Activated naive CD4-positive, alpha-beta T cell treated with anti-CD3 and anti-CD28 coated beads, Interleukin-2, amount 10 ng/mL, durations not matched to agents 7 days and 5 days (primary cell): ENCODE measurements around the gene SUGCT.

Experiments used
- CTCF ChIA-PET: fragments of 350-600 bp; sonication (Branson Sonifier 250); formaldehyde crosslinking; loops from one replicate; lab custom pipeline; 2021; ENCODE audit warnings: antibody characterized with exemption; lab: Charles Lee
- DNase-seq: peaks from one replicate; pipeline ENCODE4 v3.0.0-alpha.2; 2020
- H3K27ac Mint-ChIP-seq: one replicate; pipeline ENCODE4 v1.8.0; 2021; ENCODE audit warnings: mild to moderate bottlenecking, moderate library complexity, mixed read lengths
- H3K27me3 Mint-ChIP-seq: one replicate; pipeline ENCODE4 v1.8.0; 2021; ENCODE audit warnings: mild to moderate bottlenecking, mixed read lengths
- H3K36me3 Mint-ChIP-seq: one replicate; pipeline ENCODE4 v1.8.0; 2021; ENCODE audit warnings: mixed read lengths
- H3K4me1 Mint-ChIP-seq: one replicate; pipeline ENCODE4 v1.8.0; 2021; ENCODE audit warnings: mixed read lengths
- H3K4me3 Mint-ChIP-seq: one replicate; pipeline ENCODE4 v1.8.0; 2021; ENCODE audit warnings: mild to moderate bottlenecking, moderate library complexity, mixed read lengths
- H3K9me3 Mint-ChIP-seq: one replicate; pipeline ENCODE4 v1.8.0; 2021; ENCODE audit warnings: mixed read lengths

The SUGCT gene

DNA sequence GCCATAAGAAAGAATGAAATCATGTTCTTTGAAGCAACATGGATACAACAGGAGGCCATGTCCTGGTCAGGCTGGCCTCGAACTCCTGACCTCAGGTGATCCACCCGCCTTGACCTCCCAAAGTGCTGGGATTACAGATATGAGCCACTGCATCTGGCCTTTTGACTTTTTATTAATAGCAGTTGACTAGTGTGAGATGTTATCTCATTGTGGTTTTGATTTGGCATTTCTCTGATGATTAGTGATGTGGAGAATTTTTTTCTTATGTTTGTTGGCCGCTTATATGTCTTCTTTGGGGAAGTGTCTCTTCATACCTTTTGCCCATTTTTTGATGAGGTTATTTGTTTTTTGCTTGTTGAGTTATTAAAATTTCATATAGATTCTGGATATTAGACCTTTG, 400.9 kb downstream of the SUGCT start:
- Mint-ChIP-seq H3K4me3 (no peak overlapping the region), H3K9me3 (no peaks in the 10 kb centered on the region), H3K27me3 (no peaks in the 10 kb centered on the region), H3K4me1 (no peaks in the 10 kb centered on the region), H3K36me3 (no peaks in the 10 kb centered on the region), H3K27ac (no peak overlapping the region)
- DNase-seq, result no peak
- CTCF ChIA-PET, result no interaction called here

DNA sequence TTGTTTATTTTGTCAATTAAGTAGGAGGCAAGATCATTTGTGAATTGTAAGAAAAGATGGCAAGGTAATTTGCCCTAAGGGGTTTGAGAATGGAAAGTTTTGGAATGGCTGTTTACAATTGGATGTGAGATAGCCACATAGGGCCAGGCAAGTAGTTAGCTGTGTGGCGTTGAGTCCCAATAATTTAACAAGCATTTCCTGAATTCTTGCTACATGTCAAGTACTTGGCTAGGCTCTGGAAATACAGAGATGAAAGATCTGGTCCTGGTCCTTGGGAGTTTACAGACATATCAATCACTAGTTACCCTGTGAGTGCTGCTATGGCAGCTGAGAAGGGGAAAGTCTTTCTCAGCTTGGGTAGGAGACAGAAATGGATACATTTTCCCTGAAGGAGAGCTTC, 401.6 kb downstream of the SUGCT start:
- H3K9me3 Mint-ChIP-seq, result no peaks in the 10 kb centered on the region

DNA sequence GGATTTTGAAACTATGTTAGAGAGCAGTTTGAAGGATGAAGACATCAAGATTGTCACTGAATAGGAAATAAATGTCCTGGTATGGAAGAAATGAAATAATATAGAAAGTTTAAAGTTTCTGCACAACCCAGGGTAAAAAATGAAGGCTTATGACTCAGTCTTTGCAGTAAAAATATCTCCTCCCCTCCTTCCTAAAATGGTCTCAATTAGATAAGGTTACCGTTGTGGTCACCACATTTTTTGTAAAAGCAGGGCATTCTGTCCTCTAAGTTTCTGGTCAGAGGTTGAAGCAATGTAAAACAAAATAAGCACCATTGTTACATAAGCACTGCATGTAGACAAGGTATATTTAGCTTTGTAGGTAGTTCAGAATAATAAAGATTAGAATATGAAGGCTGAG, 403.5 kb downstream of the SUGCT start:
- no peaks in the 10 kb centered on the region for H3K36me3 Mint-ChIP-seq
- CTCF ChIA-PET, result no interaction called here
- H3K4me3 Mint-ChIP-seq, result no peak overlapping the region
- H3K4me1 Mint-ChIP-seq, result no peaks in the 10 kb centered on the region
- H3K27ac Mint-ChIP-seq, result no peak overlapping the region
- no peaks in the 10 kb centered on the region for H3K9me3 Mint-ChIP-seq
- H3K27me3 Mint-ChIP-seq, result no peaks in the 10 kb centered on the region
- DNase-seq, result no peak

More for the DNA sequence above, 401.6 kb downstream of the SUGCT start:
- no peak overlapping the region for H3K4me3 Mint-ChIP-seq
- H3K36me3 Mint-ChIP-seq, result no peaks in the 10 kb centered on the region
- no peak for DNase-seq
- H3K27ac Mint-ChIP-seq, result no peak overlapping the region
- H3K4me1 Mint-ChIP-seq, result no peaks in the 10 kb centered on the region
- H3K27me3 Mint-ChIP-seq, result no peaks in the 10 kb centered on the region
- CTCF ChIA-PET, result no interaction called here

DNA sequence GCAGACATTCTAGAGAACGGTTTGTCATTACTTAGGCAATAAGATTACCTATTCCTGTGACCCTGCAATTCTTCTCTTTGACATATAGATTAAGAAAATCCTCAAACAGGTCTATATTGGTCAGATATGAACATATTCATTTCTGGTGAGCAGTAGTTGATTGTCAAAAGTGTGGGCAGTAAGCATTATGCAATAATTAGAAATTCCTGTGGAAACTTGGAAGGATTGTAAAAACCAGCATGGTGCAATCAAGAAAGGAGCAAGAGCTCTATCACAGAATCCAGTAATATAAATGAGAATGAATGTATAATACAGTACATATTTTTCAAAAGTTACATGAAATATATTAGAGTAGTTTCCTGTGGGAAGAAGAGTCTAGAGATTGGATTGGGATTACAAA, 406.5 kb downstream of the SUGCT start:
- no peaks in the 10 kb centered on the region for H3K27me3 Mint-ChIP-seq
- CTCF ChIA-PET, result no interaction called here
- no peaks in the 10 kb centered on the region for H3K9me3 Mint-ChIP-seq
- H3K4me1 Mint-ChIP-seq, result no peaks in the 10 kb centered on the region
- no peak overlapping the region for H3K27ac Mint-ChIP-seq
- no peak overlapping the region for H3K4me3 Mint-ChIP-seq
- no peaks in the 10 kb centered on the region for H3K36me3 Mint-ChIP-seq
- DNase-seq, result no peak

DNA sequence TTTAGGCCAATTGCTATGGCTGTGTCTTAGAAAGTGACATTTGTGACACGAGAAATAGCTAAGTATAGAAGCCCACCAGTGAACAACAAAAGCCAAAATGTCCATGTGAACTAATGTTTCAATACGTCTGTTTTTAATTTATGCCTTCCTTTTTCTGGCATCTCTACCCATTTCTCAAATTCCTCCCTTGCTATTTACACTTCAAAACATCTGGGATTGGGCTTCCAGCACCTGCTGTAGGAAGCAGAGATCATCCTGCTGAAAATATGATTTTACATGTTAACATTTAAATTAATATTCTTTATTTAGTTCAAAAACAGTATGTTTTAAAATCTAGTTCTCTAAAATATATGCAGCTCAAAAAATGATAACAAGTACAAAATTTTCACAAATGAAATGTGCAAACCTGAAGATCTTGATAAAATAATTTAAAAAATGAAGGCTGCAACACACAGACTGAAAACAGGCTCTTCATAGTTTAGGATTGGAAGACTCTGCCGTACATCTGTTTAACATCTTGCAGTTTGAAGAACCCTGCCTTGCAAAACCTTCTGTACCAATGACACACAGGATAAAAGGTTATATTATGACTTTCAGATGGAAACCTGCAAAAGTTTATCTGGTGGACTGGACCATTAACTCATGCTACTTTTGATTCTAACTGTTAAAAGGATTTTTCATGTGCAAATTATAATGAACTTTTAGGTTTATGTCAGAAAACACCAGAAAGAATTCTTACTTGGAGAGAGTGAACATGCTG, 408.4 kb downstream of the SUGCT start:
- CTCF ChIA-PET, result no interaction called here

DNA sequence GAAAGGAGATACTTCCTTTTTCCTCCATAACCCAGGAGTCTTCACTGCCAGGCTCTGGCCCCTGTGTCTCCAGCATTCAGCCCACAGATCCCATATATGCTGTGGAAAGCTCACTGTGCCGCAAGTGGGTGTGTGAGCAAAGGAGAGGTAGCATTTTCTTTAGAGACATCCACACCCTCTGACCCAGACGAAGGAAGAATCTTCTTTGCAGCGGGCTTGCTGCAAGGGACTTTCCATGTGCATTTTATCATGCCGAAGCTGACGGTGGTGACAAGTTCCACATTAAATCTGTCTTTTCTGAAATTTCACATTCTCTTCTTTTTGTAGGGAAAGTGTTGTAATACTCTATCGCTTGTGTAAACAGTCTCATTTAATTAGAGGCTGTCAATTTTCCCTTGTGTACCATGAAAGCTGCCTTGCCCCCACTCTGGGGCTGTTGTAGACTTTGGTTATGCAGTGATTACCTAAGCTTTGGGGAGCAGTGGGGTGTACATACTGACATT, 409.5 kb downstream of the SUGCT start:
- Mint-ChIP-seq H3K4me3 (no peak overlapping the region), H3K36me3 (no peaks in the 10 kb centered on the region), H3K4me1 (no peaks in the 10 kb centered on the region), H3K27ac (no peak overlapping the region), H3K27me3 (no peaks in the 10 kb centered on the region), H3K9me3 (no peaks in the 10 kb centered on the region)
- DNase-seq, result no peak
- CTCF ChIA-PET, result no interaction called here

More for the DNA sequence above, 408.4 kb downstream of the SUGCT start:
- Mint-ChIP-seq H3K4me1 (no peaks in the 10 kb centered on the region), H3K9me3 (no peaks in the 10 kb centered on the region), H3K27me3 (no peaks in the 10 kb centered on the region), H3K36me3 (no peaks in the 10 kb centered on the region), H3K27ac (no peak overlapping the region), H3K4me3 (no peak overlapping the region)
- DNase-seq, result no peak

DNA sequence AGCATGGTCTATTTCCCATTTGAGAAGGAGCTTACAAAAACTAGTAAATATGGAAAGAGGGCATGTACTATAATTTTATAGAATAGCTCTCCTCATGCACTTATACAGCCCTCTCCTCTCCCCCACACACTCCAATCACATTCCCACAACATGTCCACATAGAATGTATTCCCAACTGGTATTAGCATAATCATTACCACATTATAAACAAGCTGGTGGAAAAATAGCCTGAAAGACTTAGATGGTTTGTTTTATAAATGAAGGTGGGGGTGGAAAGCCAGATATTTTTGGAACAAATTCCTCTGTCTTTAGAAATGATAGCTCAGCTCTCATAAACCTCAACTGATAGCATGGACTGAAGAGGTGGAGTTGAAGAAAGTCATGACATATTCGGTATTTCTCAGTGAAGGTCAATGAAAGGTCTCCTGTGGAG, 410.1 kb downstream of the SUGCT start:
- Mint-ChIP-seq H3K4me1 (no peaks in the 10 kb centered on the region), H3K9me3 (no peaks in the 10 kb centered on the region), H3K36me3 (no peaks in the 10 kb centered on the region), H3K4me3 (no peak overlapping the region), H3K27me3 (no peaks in the 10 kb centered on the region), H3K27ac (no peak overlapping the region)
- CTCF ChIA-PET, result no interaction called here
- DNase-seq, result no peak

DNA sequence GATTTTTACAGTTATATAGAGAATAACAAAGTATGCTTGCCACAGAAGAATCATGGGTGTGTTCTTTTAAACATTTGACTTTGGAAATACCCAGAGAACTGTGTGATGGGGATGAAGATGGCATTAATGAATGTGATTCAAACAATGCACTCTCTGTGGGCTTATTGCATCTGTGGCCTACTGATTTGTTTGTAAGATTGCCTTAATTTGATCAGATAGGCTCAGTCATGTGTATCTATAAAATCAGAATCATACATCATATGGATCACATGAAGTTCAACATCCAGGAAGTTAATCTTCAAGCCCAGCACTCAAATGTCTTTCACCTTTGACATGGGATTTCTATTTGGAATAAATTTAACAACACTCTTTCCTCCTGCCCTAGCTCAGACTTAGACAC, 410.9 kb downstream of the SUGCT start:
- Mint-ChIP-seq H3K27ac (no peak overlapping the region), H3K36me3 (no peaks in the 10 kb centered on the region), H3K4me1 (no peaks in the 10 kb centered on the region), H3K9me3 (no peaks in the 10 kb centered on the region), H3K4me3 (no peak overlapping the region), H3K27me3 (no peaks in the 10 kb centered on the region)
- CTCF ChIA-PET, result no interaction called here
- DNase-seq, result no peak

DNA sequence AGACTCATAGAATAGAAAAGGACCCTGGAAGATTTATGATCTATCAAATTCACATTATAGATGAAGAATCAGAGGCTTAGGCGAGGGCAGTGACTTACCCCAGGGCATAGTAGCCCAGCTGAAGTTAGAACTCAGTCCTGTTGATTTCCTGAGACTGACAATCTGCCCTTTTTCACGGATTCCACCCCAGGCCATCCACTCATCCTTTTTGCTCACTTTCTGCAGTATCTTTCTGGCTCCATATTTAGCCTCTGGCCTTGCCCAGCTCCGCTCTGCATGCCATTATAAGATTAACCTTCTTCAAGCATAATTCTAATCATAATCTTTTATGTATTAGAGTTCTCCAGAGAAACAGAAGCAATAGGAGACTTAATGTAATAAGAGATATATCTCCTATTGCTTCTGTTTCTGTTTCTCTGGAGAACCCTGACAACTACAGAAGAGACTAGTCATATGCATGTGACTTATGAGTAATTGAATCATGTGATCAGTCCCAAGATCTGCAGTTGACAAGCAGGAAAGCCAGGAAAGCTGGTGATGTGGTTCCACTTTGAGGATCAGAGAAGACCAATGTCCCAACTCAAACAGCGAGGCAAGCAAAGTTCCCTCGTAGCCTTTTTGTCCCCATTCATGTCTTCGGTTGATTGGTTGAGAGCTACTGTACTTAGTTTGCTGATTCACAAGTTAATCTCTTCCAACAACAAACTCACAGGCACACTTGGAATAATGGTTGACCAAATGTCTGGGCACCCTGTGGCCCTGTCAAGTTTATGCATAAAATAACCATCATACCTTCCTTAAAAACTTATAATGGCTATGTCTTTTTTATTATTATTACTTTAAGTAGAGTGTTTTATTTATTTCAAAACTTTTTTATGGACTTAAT, 412.1 kb downstream of the SUGCT start:
- CTCF ChIA-PET, result interaction anchor here (1.1 kb wide), 1 partner anchor 139 kb away, joined by 3 read pairs; no protein-coding TSS in a partner anchor
- Mint-ChIP-seq H3K36me3 (no peaks in the 10 kb centered on the region), H3K4me1 (no peaks in the 10 kb centered on the region), H3K27ac (no peak overlapping the region), H3K27me3 (no peaks in the 10 kb centered on the region), H3K4me3 (no peak overlapping the region), H3K9me3 (no peaks in the 10 kb centered on the region)
- no peak for DNase-seq

DNA sequence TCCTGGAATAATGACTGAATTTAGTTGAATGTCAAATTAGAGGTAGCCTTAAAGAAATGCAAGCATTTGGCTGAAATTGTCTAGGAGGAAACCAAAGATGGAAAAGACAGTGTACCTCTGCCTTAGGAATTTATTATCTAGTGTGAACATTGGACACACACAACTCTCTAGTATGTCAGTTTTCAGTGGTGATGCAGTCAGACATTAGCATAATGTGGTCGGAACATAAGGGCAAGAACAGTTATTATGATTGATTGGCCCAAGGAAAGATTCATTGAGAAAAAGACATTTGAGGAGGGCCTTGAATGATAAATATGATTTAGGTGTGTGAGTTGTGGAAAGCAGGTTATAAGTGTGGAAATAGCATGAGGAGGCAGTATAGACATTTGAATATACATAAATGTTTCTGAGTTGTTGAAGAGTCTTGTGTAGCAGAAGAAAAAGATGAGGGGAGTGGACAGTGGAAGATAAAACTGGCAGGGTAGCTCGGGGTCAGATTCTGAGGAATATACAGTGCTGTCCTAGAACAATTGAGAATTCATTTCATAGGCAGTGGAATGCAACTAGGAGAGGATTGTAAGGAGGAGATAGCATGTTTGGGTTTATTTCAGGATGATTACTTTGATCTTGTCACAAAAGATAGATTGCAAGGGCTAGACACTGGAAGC, 414.7 kb downstream of the SUGCT start:
- H3K27ac Mint-ChIP-seq, result no peak overlapping the region
- no peaks in the 10 kb centered on the region for H3K9me3 Mint-ChIP-seq
- CTCF ChIA-PET, result no interaction called here
- H3K4me3 Mint-ChIP-seq, result no peak overlapping the region
- no peaks in the 10 kb centered on the region for H3K27me3 Mint-ChIP-seq
- H3K4me1 Mint-ChIP-seq, result no peaks in the 10 kb centered on the region
- no peak for DNase-seq
- H3K36me3 Mint-ChIP-seq, result no peaks in the 10 kb centered on the region

DNA sequence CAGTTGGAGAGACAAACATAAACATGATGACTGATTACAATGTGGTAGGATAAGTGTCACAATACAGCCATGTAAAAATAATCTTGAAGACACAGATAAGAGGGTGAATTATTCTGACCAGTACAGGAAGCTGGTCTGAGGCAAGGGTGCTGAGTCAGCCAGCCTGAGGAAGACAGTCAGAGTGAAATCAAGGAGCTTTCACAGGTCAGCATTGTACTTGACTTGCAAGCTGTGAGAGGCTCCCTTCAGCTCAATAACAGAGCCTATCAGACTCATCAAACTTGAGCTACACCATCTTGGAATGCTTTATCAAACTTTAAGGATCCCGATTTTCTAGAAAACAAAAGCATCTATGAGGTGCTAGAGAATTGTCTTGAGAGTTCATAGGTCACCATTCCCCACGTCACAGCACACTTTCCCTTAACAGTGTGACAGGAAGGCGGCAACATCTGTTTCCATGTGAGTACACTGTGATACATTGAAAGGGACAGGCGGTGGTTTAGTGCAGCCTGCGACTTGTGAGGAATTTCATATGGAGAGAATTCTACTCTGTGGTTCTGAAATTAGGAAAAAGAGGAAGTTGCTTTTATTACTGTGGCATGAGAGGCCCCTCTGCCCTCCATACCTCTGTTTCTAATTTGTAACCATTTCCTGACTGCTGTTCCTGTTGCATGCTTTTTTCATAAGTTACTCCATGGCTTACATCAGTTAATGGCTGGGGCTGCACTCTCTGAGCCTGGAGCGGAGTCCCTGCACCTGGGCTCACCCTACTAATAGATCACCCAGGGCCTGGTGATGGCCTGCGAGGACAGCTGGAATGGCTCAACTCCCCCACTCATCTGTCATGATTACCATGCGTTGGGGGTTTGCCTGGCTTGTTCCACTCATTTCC, 417.1 kb downstream of the SUGCT start:
- H3K9me3 Mint-ChIP-seq, result no peaks in the 10 kb centered on the region

DNA sequence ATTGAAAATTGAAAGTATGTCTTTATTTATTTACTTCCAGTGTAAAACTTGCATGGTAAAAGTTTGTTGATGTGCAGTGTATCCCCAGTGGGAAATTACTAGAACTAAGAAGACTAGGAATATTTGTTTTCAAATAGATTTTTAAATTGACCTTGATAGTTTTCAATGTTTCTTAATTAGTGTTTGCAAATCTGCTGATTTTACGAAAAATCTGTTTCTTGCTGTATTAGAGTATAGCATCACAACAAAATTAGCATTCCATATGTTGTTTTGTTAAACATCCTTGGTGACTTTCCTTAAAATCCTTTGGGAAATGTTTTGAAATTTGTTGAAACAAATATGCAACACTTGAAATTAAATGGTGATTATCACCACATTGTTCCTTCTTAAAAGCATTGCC, 425.9 kb downstream of the SUGCT start:
- Mint-ChIP-seq H3K27ac (no peak overlapping the region), H3K36me3 (no peaks in the 10 kb centered on the region), H3K9me3 (no peaks in the 10 kb centered on the region), H3K4me1 (no peaks in the 10 kb centered on the region), H3K27me3 (no peaks in the 10 kb centered on the region), H3K4me3 (no peak overlapping the region)
- no peak for DNase-seq
- CTCF ChIA-PET, result no interaction called here

More for the DNA sequence above, 417.1 kb downstream of the SUGCT start:
- H3K36me3 Mint-ChIP-seq, result no peaks in the 10 kb centered on the region
- H3K27ac Mint-ChIP-seq, result no peak overlapping the region
- no peak overlapping the region for H3K4me3 Mint-ChIP-seq
- DNase-seq, result no peak
- no peaks in the 10 kb centered on the region for H3K27me3 Mint-ChIP-seq
- CTCF ChIA-PET, result no interaction called here
- no peaks in the 10 kb centered on the region for H3K4me1 Mint-ChIP-seq

DNA sequence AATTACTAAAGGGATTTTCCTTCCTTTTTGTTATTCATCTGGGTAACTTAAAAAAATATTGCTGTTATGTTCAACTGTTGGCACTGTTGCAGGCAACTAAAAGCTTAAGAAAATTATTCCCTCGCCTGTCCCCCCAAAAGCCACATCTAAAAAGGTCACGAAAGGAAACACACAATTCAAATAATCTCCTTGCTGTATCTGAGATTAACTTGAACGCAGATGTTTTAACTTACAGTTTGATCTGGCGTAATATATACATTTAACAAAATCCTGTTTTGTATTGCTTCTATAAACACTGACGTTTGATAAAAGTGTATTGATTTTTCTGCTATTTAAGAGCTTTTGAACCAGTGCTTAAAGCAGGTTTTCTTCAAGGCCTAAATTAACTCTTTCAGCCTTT, 432.1 kb downstream of the SUGCT start:
- no peak overlapping the region for H3K4me3 Mint-ChIP-seq
- DNase-seq, result no peak
- CTCF ChIA-PET, result no interaction called here
- no peaks in the 10 kb centered on the region for H3K27me3 Mint-ChIP-seq
- no peak overlapping the region for H3K27ac Mint-ChIP-seq
- H3K4me1 Mint-ChIP-seq, result no peaks in the 10 kb centered on the region
- no peaks in the 10 kb centered on the region for H3K9me3 Mint-ChIP-seq
- H3K36me3 Mint-ChIP-seq, result no peaks in the 10 kb centered on the region
